SU-DHL-6 (cell line): ENCODE measurements around the gene SH3TC2.

Experiments
- H2AFZ ChIP-seq: fragments of 200-600 bp; sonication (generic); 2 replicates; pipeline ENCODE4 v1.6.1; 2014; ENCODE audit warnings: low read depth, mild to moderate bottlenecking, moderate library complexity, mixed read lengths, antibody characterized with exemption, low read length; ENCODE audit not compliant: severe bottlenecking
- H3F3A ChIP-seq: fragments of 200-600 bp; shearing (Covaris generic); 2 replicates; pipeline ENCODE4 v1.6.0; 2016; ENCODE audit warnings: antibody characterized with exemption, mild to moderate bottlenecking; ENCODE audit not compliant: insufficient read depth
- H3K27ac ChIP-seq: fragments of 200-600 bp; sonication (generic); 2 replicates; pipeline ENCODE4 v1.5.1; 2016; ENCODE audit warnings: low read depth, mild to moderate bottlenecking, low read length, moderate library complexity, mixed read lengths
- H3K27me3 ChIP-seq: fragments of 200-600 bp; sonication (generic), shearing (Covaris generic); 2 replicates; pipeline ENCODE4 v1.6.0; 2014; ENCODE audit warnings: mild to moderate bottlenecking, low read length
- H3K36me3 ChIP-seq: fragments of 200-600 bp; sonication (generic); 2 replicates; pipeline ENCODE4 v1.6.1; 2014; ENCODE audit warnings: mild to moderate bottlenecking, low read length, mixed read lengths
- H3K4me2 ChIP-seq: fragments of 300-600, 200-600 bp; shearing (Covaris generic), sonication (generic); 2 replicates; pipeline ENCODE4 v1.6.0; 2014; ENCODE audit warnings: low read length, low read depth, mild to moderate bottlenecking; ENCODE audit not compliant: poor library complexity, severe bottlenecking
- H3K4me3 ChIP-seq: fragments of 200-600 bp; sonication (generic); 2 replicates; pipeline ENCODE4 v1.5.1; 2014; ENCODE audit warnings: antibody characterized with exemption, low read length, mild to moderate bottlenecking, mixed read lengths; ENCODE audit not compliant: insufficient read depth, poor library complexity, severe bottlenecking
- H3K79me2 ChIP-seq: fragments of 200-600 bp; sonication (generic); 2 replicates; pipeline ENCODE4 v1.6.1; 2014; ENCODE audit warnings: mild to moderate bottlenecking, low read length, moderate library complexity; ENCODE audit not compliant: insufficient read depth
- H3K9ac ChIP-seq: fragments of 200-600 bp; sonication (generic); 2 replicates; pipeline ENCODE4 v1.7.0; 2014; ENCODE audit warnings: mild to moderate bottlenecking, low read length
- H3K9me2 ChIP-seq: fragments of 200-600 bp; sonication (generic); replicated peaks from 2 replicates; pipeline ENCODE4 v1.6.1; 2014; ENCODE audit warnings: low read length; ENCODE audit not compliant: insufficient read depth
- H3K9me3 ChIP-seq: fragments of 200-600 bp; sonication (generic); 2 replicates; pipeline ENCODE4 v1.6.1; 2014; ENCODE audit warnings: low read length, mixed read lengths; ENCODE audit not compliant: insufficient read depth
- H4K20me1 ChIP-seq: fragments of 200-600 bp; sonication (generic); 2 replicates; pipeline ENCODE4 v1.6.1; 2014; ENCODE audit warnings: low read depth, mild to moderate bottlenecking, antibody characterized with exemption, low read length, moderate library complexity, mixed read lengths
- EZH2phosphoT487 ChIP-seq: fragments of 200-600 bp; sonication (generic), shearing (Covaris generic); conservative IDR thresholded peaks from 2 replicates; pipeline ENCODE4 v1.6.1; 2018; ENCODE audit warnings: mild to moderate bottlenecking, antibody characterized with exemption, low read length, moderate library complexity, mixed read lengths
- TF ChIP-seq, protein P1 (sequence below): fragments of 200-600 bp; sonication (generic); IDR thresholded peaks from one replicate; pipeline ENCODE4 v1.5.1; 2017; ENCODE audit warnings: antibody characterized with exemption, mild to moderate bottlenecking, low read length, moderate library complexity; ENCODE audit not compliant: insufficient read depth, poor library complexity, severe bottlenecking

SH3TC2 gene

GRCh38 chr5:149039506-149039905 is 23.4 kb downstream of the SH3TC2 start:
- no peak for TF ChIP-seq EZH2phosphoT487
- TF ChIP-seq, protein P1, sequence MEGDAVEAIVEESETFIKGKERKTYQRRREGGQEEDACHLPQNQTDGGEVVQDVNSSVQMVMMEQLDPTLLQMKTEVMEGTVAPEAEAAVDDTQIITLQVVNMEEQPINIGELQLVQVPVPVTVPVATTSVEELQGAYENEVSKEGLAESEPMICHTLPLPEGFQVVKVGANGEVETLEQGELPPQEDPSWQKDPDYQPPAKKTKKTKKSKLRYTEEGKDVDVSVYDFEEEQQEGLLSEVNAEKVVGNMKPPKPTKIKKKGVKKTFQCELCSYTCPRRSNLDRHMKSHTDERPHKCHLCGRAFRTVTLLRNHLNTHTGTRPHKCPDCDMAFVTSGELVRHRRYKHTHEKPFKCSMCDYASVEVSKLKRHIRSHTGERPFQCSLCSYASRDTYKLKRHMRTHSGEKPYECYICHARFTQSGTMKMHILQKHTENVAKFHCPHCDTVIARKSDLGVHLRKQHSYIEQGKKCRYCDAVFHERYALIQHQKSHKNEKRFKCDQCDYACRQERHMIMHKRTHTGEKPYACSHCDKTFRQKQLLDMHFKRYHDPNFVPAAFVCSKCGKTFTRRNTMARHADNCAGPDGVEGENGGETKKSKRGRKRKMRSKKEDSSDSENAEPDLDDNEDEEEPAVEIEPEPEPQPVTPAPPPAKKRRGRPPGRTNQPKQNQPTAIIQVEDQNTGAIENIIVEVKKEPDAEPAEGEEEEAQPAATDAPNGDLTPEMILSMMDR = no peak

GRCh38 chr5:149038336-149039080 is 24.4 kb downstream of the SH3TC2 start:
- H3K9me2 ChIP-seq = no peaks in the 10 kb centered on the region
- H3K4me2 ChIP-seq = no peak overlapping the region
- no peak overlapping the region for H2AFZ ChIP-seq
- TF ChIP-seq EZH2phosphoT487 = no peak
- TF ChIP-seq, protein P1 = no peak
- H3K27ac ChIP-seq = no peak overlapping the region
- H3K9me3 ChIP-seq = no peaks in the 10 kb centered on the region
- H3K36me3 ChIP-seq = no peaks in the 10 kb centered on the region
- no peak overlapping the region for H3K4me3 ChIP-seq
- H4K20me1 ChIP-seq = no peaks in the 10 kb centered on the region
- H3K9ac ChIP-seq = no peak overlapping the region
- no peaks in the 10 kb centered on the region for H3K27me3 ChIP-seq
- no peaks in the 10 kb centered on the region for H3K79me2 ChIP-seq
- H3F3A ChIP-seq = no peaks in the 10 kb centered on the region

More at GRCh38 chr5:149039506-149039905, 23.4 kb downstream of the SH3TC2 start:
- Histone ChIP-seq H3K36me3 (no peaks in the 10 kb centered on the region), H3K4me2 (no peak overlapping the region), H3K9me2 (no peaks in the 10 kb centered on the region), H3K4me3 (no peak overlapping the region), H3K9me3 (no peaks in the 10 kb centered on the region), H4K20me1 (no peaks in the 10 kb centered on the region), H3K9ac (no peak overlapping the region), H3K79me2 (no peaks in the 10 kb centered on the region), H3F3A (no peaks in the 10 kb centered on the region), H3K27ac (no peak overlapping the region), H3K27me3 (no peaks in the 10 kb centered on the region), H2AFZ (no peak overlapping the region)

- H3K4me3 ChIP-seq = no peak overlapping the region
- no peaks in the 10 kb centered on the region for H3K9me2 ChIP-seq
- no peaks in the 10 kb centered on the region for H3F3A ChIP-seq
- H2AFZ ChIP-seq = no peak overlapping the region
- H4K20me1 ChIP-seq = no peaks in the 10 kb centered on the region
- TF ChIP-seq EZH2phosphoT487 = no peak
- H3K36me3 ChIP-seq = no peaks in the 10 kb centered on the region
- H3K9me3 ChIP-seq = no peaks in the 10 kb centered on the region
- no peaks in the 10 kb centered on the region for H3K27me3 ChIP-seq
- no peak overlapping the region for H3K27ac ChIP-seq
- no peak overlapping the region for H3K4me2 ChIP-seq
- no peaks in the 10 kb centered on the region for H3K79me2 ChIP-seq
- H3K9ac ChIP-seq = no peak overlapping the region
These were observed 25.0 kb downstream of the SH3TC2 start for GRCh38 chr5:149037817-149038216.

- Histone ChIP-seq H3K9me2 (no peaks in the 10 kb centered on the region), H3K27me3 (no peaks in the 10 kb centered on the region), H3K4me3 (no peak overlapping the region), H2AFZ (no peak overlapping the region), H3K9me3 (no peaks in the 10 kb centered on the region), H3K79me2 (no peaks in the 10 kb centered on the region), H3K9ac (no peak overlapping the region), H3F3A (no peaks in the 10 kb centered on the region), H4K20me1 (no peaks in the 10 kb centered on the region), H3K27ac (no peak overlapping the region), H3K4me2 (no peak overlapping the region), H3K36me3 (no peaks in the 10 kb centered on the region)
- no peak for TF ChIP-seq EZH2phosphoT487
- TF ChIP-seq, protein P1 = no peak
These were observed 25.9 kb downstream of the SH3TC2 start for GRCh38 chr5:149036970-149037369.
